HTR-8/SVneo (cell line): Measurements from ENCODE around the gene DCAF6.

Experiments used
- DNase-seq: peaks from one replicate; pipeline ENCODE4 v3.0.0; 2011; ENCODE audit warnings: low spot score, mixed read lengths; ENCODE audit not compliant: insufficient read length
- FAIRE-seq: peaks from 2 replicates; lab custom pipeline; 2011; peaks lifted over from hg19 to GRCh38; lab: Jason Lieb, UNC

The DCAF6 gene

DNA sequence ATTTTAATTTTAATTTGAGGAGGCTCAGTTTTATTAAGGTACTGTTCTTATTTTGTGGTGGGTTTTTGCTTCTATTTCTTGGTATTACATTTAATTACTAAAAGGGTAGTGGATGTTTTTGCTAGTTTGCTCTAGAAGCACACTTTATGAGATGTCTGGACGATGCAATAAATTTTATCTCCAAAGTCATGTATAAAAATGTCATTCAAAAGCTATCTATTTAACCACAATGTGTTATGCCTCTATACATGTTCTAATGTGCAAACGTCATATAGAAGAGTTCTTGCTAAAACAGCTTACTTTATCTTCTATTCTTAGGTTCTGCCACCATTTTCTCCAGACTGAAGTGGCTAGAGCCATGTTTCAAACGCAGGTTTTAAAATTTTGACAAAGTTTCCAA, 13.3 kb downstream of the DCAF6 start:
- FAIRE-seq (no peak), DNase-seq (no peak)

DNA sequence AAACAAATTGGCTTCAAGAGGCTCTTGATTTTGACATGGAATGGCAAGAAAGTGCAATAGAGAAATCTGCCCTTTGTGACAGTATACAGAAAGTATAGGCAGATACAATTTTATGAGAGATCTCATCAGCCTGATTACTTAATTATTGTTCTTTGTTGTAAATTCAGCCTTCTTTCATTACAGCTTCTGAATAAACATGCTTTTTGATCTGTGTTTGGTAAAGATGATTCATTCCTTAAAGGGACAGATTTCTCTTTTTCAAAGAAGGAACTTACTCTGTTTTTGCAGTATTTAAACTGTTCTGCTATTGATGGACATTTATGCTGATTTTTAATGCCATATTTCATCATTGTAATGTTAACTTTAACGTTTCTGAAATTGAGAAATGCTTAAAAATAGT, 14.1 kb downstream of the DCAF6 start:
- FAIRE-seq, result no peak

GRCh38 chr1:167955915-167956314, 19.4 kb downstream of the DCAF6 start:
- DNase-seq (no peak), FAIRE-seq (no peak)

More for the DNA sequence above, 14.1 kb downstream of the DCAF6 start:
- DNase-seq, result no peak

DNA sequence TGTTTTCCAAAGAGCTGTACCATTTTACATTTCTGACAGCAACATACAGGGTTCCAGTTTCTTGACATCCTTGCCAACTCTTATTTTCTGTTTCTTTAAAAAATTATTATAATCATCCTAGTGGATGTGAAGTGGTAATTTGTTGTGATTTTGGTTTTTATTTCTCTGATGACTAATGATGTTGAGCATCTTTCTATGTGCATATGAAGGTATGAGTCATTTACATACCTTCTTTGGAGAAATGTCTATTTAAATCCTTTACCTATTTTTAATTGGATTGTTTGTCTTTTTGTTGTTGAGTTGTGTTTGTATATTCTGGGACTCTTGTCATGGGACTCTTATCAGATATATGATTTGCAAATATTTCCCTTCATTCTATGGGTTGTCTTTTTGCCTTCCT, 21.2 kb downstream of the DCAF6 start:
- no peak for DNase-seq
- FAIRE-seq, result no peak

- no peak for FAIRE-seq
- DNase-seq, result no peak
Measured at GRCh38 chr1:167964646-167965045, 28.2 kb downstream of the DCAF6 start.

DNA sequence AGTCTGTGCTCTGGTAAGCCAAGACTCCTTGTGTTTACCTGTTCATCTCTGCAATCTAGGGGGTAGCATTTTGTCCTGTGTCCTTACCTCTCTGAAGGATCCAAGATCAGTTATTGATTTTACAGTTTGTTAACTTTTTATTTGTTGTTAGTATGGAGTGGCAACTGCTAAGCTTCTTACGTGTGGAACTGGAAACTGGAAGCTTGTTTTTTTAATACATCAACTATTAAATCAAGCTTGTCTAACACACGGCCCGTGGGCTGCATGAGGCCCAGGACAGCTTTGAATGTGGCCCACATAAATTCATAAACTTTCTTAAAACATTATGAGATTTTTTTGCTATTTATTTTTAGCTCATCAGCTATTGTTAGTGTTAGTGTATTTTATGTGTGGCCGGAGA, 29.6 kb downstream of the DCAF6 start:
- DNase-seq, result no peak
- no peak for FAIRE-seq

GRCh38 chr1:167968569-167968968, 32.1 kb downstream of the DCAF6 start:
- FAIRE-seq (no peak), DNase-seq (no peak)

- DNase-seq, result no peak
- no peak for FAIRE-seq
Measured at GRCh38 chr1:167973832-167974231, 37.3 kb downstream of the DCAF6 start.

- no peak for DNase-seq
- no peak for FAIRE-seq
Measured at GRCh38 chr1:167974698-167975097, 38.2 kb downstream of the DCAF6 start.

- FAIRE-seq (no peak), DNase-seq (no peak)
Measured at GRCh38 chr1:167977245-167977644, 40.8 kb downstream of the DCAF6 start.

DNA sequence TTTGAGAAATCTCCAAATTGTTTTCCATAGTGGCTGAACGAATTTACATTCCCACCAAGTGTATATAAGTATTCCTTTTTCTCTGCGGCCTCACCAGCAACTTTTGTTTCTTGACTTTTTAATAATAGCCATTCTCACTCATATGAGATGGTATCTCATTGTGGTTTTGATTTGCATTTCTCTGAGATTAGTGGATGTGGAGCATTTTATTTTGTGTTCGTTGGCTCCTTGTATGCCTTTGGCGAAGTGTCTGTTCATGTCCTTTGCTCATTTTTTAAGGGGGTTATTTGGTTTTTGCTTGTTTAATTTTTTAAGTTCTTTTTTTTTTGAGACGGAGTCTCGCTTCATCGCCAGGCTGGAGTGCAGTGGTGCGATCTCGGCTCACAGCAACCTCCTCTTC, 45.5 kb downstream of the DCAF6 start:
- DNase-seq (no peak), FAIRE-seq (no peak)

- FAIRE-seq (no peak), DNase-seq (no peak)
Measured at GRCh38 chr1:167983797-167984420, 47.4 kb downstream of the DCAF6 start.

GRCh38 chr1:167984886-167985489, 48.5 kb downstream of the DCAF6 start:
- no peak for DNase-seq
- peak; percentile 44 for FAIRE-seq

GRCh38 chr1:167987174-167987573, 50.7 kb downstream of the DCAF6 start:
- no peak for FAIRE-seq
- no peak for DNase-seq

DNA sequence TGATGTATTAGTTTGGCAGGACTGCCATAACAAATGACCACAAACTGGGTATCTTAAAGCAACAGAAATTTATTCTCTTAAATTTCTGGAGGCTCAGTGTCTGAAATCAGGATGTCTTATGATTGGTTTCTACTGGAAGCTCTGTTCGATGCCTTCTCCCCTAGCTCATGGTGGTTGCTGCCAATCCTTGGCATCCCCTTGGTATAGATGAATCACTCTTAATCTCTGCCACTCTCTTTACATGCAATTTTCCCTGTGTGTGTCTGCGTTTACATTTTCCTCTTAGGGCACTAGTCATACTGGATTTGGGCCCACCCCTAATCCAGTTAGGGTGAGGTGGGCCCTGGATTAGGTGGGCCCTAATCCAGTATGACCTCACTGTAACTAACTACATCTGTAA, 55.1 kb downstream of the DCAF6 start:
- no peak for DNase-seq
- FAIRE-seq, result no peak

DNA sequence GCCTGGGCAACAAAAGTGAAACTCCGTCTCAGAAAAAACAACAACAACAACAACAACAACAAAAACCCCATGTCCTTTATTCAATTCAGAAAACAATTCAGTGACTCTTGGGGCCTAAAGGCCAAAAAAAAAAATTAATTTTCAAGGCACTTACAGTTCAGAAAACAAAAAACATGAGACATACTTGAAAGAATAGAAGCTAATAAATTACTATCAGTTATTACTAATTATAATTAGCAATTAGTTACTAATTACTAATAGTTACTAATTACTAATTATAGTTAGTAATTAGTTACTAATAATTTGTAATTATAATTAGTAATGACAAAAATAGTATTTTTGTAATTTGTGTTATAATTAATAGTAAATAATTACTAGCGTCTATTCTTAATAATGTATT, 57.2 kb downstream of the DCAF6 start:
- FAIRE-seq (no peak), DNase-seq (no peak)

DNA sequence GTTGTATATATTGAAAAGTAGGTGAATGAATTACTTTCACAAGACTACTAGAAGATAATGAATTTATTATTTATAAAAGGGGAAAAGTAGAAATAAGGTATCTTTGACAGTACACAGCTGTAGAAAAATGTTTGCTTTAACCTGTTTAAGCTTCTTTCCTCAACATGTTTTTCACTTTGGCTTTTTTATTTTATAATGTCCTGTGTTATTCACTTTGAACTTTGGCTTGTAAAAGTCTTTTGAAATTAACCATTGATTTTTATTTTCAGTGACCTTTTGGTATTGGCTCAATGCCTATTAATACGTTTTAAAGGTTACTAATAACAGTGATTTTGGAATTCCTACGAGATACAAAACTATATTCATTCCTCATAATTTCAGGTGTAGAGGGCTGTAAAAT, 58.1 kb downstream of the DCAF6 start:
- FAIRE-seq, result no peak
- no peak for DNase-seq

DNA sequence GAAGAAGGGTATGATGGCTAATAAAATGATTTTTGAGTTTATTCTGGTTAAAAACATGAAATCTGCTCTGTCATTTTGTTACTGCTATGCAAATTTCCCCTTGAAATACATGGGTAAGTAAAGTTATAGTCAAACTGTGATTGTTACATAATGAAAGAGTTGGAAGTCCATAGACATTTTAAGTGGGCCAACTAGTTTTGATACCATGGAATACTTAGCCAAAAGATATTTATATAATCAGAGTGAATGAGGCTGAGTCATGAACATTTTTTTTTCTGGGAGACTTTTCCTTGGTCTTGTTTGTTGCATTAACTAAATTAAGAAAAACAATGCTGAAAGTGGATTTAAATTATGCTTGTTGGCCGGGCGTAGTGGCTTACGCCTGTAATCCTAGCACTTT, 58.6 kb downstream of the DCAF6 start:
- FAIRE-seq, result no peak

DNA sequence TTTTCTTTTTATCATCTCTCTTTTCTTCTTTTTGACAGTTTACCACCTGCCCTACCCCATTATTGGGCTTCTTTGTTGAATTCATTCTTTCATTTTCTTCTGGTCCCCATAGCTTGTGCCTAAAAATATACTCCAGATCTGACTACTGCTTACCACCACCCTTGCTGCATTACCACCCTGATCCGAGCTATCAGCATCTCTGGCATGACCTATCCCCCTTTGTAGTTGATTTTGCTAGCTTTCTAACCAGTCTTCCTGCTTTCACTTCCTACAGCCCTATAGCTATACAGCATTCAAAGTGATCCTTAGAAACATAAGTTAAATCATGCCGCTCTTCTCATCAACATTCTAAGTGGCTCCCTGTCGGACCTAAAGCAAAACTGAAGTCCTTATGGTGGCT, 59.8 kb downstream of the DCAF6 start:
- DNase-seq, result no peak
- no peak for FAIRE-seq

More for the DNA sequence above, 58.6 kb downstream of the DCAF6 start:
- DNase-seq, result no peak

GRCh38 chr1:167997037-167997575, 60.6 kb downstream of the DCAF6 start:
- DNase-seq (no peak), FAIRE-seq (no peak)

GRCh38 chr1:167999877-168000276, 63.4 kb downstream of the DCAF6 start:
- FAIRE-seq, result no peak
- no peak for DNase-seq

DNA sequence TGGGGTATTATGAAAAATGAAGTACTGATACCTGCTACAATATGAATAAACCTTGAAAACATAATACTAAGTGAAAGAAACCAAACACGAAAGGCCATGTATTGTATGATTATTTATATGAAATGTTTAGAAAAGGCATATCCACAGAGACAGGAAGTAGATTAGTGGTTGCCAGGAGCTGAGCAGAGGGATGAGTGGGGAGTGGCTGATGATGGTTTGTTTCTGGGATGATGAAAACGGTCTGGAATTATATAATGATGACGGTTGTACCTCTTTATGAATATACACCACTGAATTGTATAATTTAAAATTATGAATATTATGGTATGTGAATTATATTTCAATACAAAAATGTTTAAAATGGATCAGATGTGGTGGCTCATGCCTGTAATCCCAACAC, 64.2 kb downstream of the DCAF6 start:
- FAIRE-seq (no peak), DNase-seq (no peak)
